Trophoblast cell (in vitro differentiated cells and primary cell): Measurements from ENCODE around the gene RAI2.

Experiments used
- DNase-seq, 2 donors: peaks; one replicate each; pipeline ENCODE4 v3.0.0-alpha.2; 2016
- H2AFZ ChIP-seq: 2 replicates; pipeline ENCODE4 v1.6.1; 2013; ENCODE audit warnings: low read length, moderate library complexity, mild to moderate bottlenecking; ENCODE audit not compliant: insufficient read depth, poor library complexity
- H2AK5ac ChIP-seq: 2 replicates; pipeline ENCODE4 v1.6.1; 2013; ENCODE audit warnings: mild to moderate bottlenecking, low read length
- H2BK120ac ChIP-seq: 2 replicates; pipeline ENCODE4 v1.6.1; 2013; ENCODE audit warnings: low read length, mild to moderate bottlenecking, moderate library complexity; ENCODE audit not compliant: insufficient read depth, poor library complexity
- H2BK12ac ChIP-seq: 2 replicates; pipeline ENCODE4 v1.6.1; 2013; ENCODE audit warnings: mild to moderate bottlenecking, low read length, moderate library complexity
- H2BK5ac ChIP-seq: 2 replicates; pipeline ENCODE4 v1.6.1; 2013; ENCODE audit warnings: low read length, low read depth, moderate library complexity, mild to moderate bottlenecking; ENCODE audit not compliant: poor library complexity
- H3K14ac ChIP-seq: 2 replicates; pipeline ENCODE4 v1.6.1; 2013; ENCODE audit warnings: mild to moderate bottlenecking, low read length
- H3K18ac ChIP-seq: 2 replicates; pipeline ENCODE4 v1.6.1; 2013; ENCODE audit warnings: mild to moderate bottlenecking, low read length
- H3K23ac ChIP-seq: 2 replicates; pipeline ENCODE4 v1.6.1; 2013; ENCODE audit warnings: low read length
- H3K27ac ChIP-seq: 2 replicates; pipeline ENCODE4 v1.5.1; 2013; ENCODE audit warnings: low read depth, mild to moderate bottlenecking, inconsistent platforms, low read length, moderate library complexity
- H3K27me3 ChIP-seq: 2 replicates; pipeline ENCODE4 v1.6.1; 2013; ENCODE audit warnings: inconsistent platforms, mild to moderate bottlenecking, low read length, moderate library complexity; ENCODE audit not compliant: insufficient read depth
- H3K36me3 ChIP-seq, 2 experiments: 1 replicate in 1 of 2; 2 replicates in 1 of 2; pipeline ENCODE4 v1.6.1; 2013; ENCODE audit warnings: low read length in 2 of 2, mild to moderate bottlenecking in 2 of 2, moderate library complexity in 1 of 2; ENCODE audit not compliant: insufficient read depth in 2 of 2, control insufficient read depth in 1 of 2
- H3K4ac ChIP-seq: 2 replicates; pipeline ENCODE4 v1.6.1; 2013; ENCODE audit warnings: low read depth, mild to moderate bottlenecking, low read length, moderate library complexity
- H3K4me1 ChIP-seq, 2 experiments: 1 replicate in 1 of 2; 2 replicates in 1 of 2; pipeline ENCODE4 v1.6.1; 2013; ENCODE audit warnings: low read length in 2 of 2, mild to moderate bottlenecking in 2 of 2, moderate library complexity in 1 of 2; ENCODE audit not compliant: insufficient read depth in 2 of 2, control insufficient read depth in 1 of 2
- H3K4me2 ChIP-seq: 2 replicates; pipeline ENCODE4 v1.6.1; 2013; ENCODE audit warnings: inconsistent platforms, mild to moderate bottlenecking, low read length, moderate library complexity
- H3K4me3 ChIP-seq: 2 replicates; pipeline ENCODE4 v1.5.1; 2013; ENCODE audit warnings: mild to moderate bottlenecking, low read depth, low read length, inconsistent platforms
- H3K79me1 ChIP-seq: one replicate; pipeline ENCODE4 v1.6.1; 2013; ENCODE audit warnings: low read length
- H3K79me2 ChIP-seq: 2 replicates; pipeline ENCODE4 v1.6.1; 2013; ENCODE audit warnings: low read length, mild to moderate bottlenecking; ENCODE audit not compliant: control insufficient read depth, insufficient read depth, poor library complexity
- H3K9ac ChIP-seq: 2 replicates; pipeline ENCODE4 v1.6.1; 2013; ENCODE audit warnings: mild to moderate bottlenecking, low read length
- H3K9me3 ChIP-seq: 2 replicates; pipeline ENCODE4 v1.6.1; 2013; ENCODE audit warnings: low read depth, mild to moderate bottlenecking, control low read depth, inconsistent platforms, low read length; ENCODE audit not compliant: insufficient read depth
- H4K12ac ChIP-seq: 2 replicates; pipeline ENCODE4 v1.6.1; 2013; ENCODE audit warnings: low read depth, mild to moderate bottlenecking, low read length, moderate library complexity
- H4K8ac ChIP-seq: 2 replicates; pipeline ENCODE4 v1.6.1; 2013; ENCODE audit warnings: low read depth, mild to moderate bottlenecking, low read length, moderate library complexity
- H4K91ac ChIP-seq: one replicate; pipeline ENCODE4 v1.6.1; 2013; ENCODE audit warnings: low read depth, mild to moderate bottlenecking, low read length, moderate library complexity
- WGBS: extraction: QIAGEN DNeasy Blood & Tissue Kit; methylation state at CpG from one replicate; pipeline ENCODE4 v1.1.7; 2013; ENCODE audit warnings: missing lambda C conversion rate; ENCODE audit not compliant: insufficient read length, insufficient coverage; ENCODE audit errors: extremely low coverage; 5-methylcytosine and 5-hydroxymethylcytosine counted together

The RAI2 gene

DNA sequence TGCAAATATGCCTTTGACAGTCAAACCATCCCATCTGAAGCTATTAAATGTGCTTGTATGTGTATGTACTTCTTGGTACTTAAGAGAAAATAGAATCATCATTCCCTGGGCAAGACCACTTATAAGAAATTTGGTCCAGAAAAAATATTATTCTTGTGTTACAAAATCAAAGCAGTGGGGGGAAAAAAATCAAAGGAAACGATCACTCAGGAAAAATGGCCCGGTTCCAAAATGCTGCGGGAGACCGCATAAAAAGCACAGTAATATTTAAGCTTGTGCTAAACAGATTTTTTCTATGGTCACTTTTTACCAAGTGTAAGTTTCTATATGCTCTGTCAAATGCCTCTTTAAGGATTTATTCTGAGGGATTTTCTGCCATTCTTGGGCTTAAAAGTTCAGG is 36.1 kb downstream of the RAI2 start:
- H4K8ac ChIP-seq = no peak overlapping the region
- no peak overlapping the region for H3K23ac ChIP-seq
- H4K91ac ChIP-seq = no peak overlapping the region
- H3K9me3 ChIP-seq = no peaks in the 10 kb centered on the region
- H3K9ac ChIP-seq = no peak overlapping the region
- H4K12ac ChIP-seq = no peak overlapping the region
- no CpG with 5 or more reads among the region's 4 CpGs for WGBS
- H3K4me1 ChIP-seq = no peaks in the 10 kb centered on the region
- H2BK12ac ChIP-seq = no peak overlapping the region
- H3K18ac ChIP-seq = no peak overlapping the region
- no peak overlapping the region for H2BK5ac ChIP-seq
- no peaks in the 10 kb centered on the region for H3K79me2 ChIP-seq
- no peak overlapping the region for H3K4me2 ChIP-seq
- no peak overlapping the region for H2AK5ac ChIP-seq
- no peaks in the 10 kb centered on the region for H3K36me3 ChIP-seq
- no peaks in the 10 kb centered on the region for H3K27me3 ChIP-seq
- no peak for DNase-seq
- H3K79me1 ChIP-seq = no peaks in the 10 kb centered on the region
- no peak overlapping the region for H2AFZ ChIP-seq
- no peak overlapping the region for H2BK120ac ChIP-seq
- no peak overlapping the region for H3K4ac ChIP-seq
- no peak overlapping the region for H3K14ac ChIP-seq
- no peak overlapping the region for H3K4me3 ChIP-seq
- no peak overlapping the region for H3K27ac ChIP-seq

DNA sequence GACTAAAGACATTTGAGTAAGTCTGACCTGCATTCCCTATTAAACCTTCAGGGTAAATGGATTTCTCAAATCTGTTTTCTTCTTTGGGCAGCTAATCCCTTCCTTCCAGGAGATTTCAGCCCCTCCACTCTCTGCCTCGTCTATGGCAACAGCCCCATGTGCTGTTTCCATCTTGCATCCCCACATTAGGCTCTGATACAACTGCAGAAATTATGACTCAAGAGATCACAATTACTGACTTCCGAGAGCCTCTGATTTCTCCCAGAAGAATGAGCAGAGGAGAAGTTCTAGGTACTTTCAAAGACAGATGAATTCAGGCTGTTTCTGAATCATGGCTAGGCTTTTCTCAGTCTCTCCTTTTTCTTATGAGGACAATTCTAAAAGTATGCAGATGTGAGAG is 38.7 kb downstream of the RAI2 start:
- no peak overlapping the region for H2AK5ac ChIP-seq
- DNase-seq = no peak
- H3K27me3 ChIP-seq = no peaks in the 10 kb centered on the region
- H3K4me2 ChIP-seq = no peak overlapping the region
- H3K9ac ChIP-seq = no peak overlapping the region
- no peak overlapping the region for H3K4me3 ChIP-seq
- H3K4ac ChIP-seq = no peak overlapping the region
- no peak overlapping the region for H3K27ac ChIP-seq
- H3K18ac ChIP-seq = no peak overlapping the region
- H2BK5ac ChIP-seq = no peak overlapping the region
- H3K36me3 ChIP-seq = no peaks in the 10 kb centered on the region
- H4K91ac ChIP-seq = no peak overlapping the region
- H2AFZ ChIP-seq = no peak overlapping the region
- no peaks in the 10 kb centered on the region for H3K4me1 ChIP-seq
- H3K14ac ChIP-seq = no peak overlapping the region
- H3K23ac ChIP-seq = no peak overlapping the region
- H4K12ac ChIP-seq = no peak overlapping the region
- H4K8ac ChIP-seq = no peak overlapping the region
- no peak overlapping the region for H2BK12ac ChIP-seq
- no CpG with 5 or more reads among the region's 2 CpGs for WGBS
- no peaks in the 10 kb centered on the region for H3K9me3 ChIP-seq
- H2BK120ac ChIP-seq = no peak overlapping the region
- no peaks in the 10 kb centered on the region for H3K79me2 ChIP-seq
- H3K79me1 ChIP-seq = no peaks in the 10 kb centered on the region

DNA sequence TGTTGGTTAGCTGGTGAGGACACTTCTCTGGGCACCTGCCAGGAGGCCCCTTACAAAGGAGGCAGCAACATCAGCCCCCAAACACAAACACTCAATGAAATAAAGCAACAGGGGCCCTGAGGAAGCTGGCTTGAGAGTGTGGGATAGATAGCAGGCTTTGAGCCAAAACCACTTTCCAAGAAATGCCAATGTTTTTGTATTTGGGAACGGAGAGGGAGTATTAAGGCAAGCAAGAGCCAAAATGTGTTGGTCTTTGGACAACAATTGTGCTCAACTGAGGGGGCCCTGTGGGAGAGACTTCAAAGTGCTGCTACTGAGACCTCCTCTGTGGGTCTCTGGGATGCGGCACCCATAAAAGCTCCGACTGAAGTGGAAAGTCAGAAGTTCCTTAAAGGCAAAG is 41.0 kb downstream of the RAI2 start:
- Histone ChIP-seq H2BK120ac (no peak overlapping the region), H3K79me1 (no peaks in the 10 kb centered on the region)
- no CpG with 5 or more reads among the region's 3 CpGs for WGBS

DNA sequence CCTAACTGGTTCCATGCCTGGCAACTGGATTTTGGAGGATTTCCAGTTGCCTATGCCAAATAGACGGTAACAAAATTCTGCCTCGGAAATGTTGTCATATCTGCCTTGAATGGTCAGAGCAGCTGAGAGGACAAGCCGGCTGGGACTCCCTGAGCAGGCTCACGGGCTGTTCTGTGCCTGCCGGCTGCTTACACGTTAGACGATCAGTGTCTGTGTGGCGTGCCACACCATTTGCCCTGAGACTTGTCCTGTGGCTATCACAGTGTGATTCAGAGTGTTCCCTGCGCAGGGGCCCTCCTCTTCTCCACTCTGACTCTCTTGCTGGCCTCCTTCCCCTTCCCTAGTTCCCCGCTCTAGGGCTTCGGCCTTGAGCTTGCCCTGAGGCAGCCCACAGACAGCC is 42.4 kb downstream of the RAI2 start:
- Histone ChIP-seq H3K79me1 (no peaks in the 10 kb centered on the region), H3K4me1 (no peaks in the 10 kb centered on the region), H2AK5ac (no peak overlapping the region), H3K4ac (no peak overlapping the region), H3K14ac (no peak overlapping the region), H3K36me3 (no peaks in the 10 kb centered on the region), H2AFZ (no peak overlapping the region), H3K27me3 (no peaks in the 10 kb centered on the region), H3K23ac (no peak overlapping the region), H2BK12ac (no peak overlapping the region), H3K4me2 (no peak overlapping the region), H2BK120ac (no peak overlapping the region), H4K91ac (no peak overlapping the region), H4K12ac (no peak overlapping the region), H2BK5ac (no peak overlapping the region), H3K79me2 (no peaks in the 10 kb centered on the region), H3K18ac (no peak overlapping the region), H3K27ac (no peak overlapping the region), H3K4me3 (no peak overlapping the region), H3K9me3 (no peaks in the 10 kb centered on the region), H4K8ac (no peak overlapping the region), H3K9ac (no peak overlapping the region)
- no peak for DNase-seq
- no CpG with 5 or more reads among the region's 11 CpGs for WGBS

More for the DNA sequence above, 41.0 kb downstream of the RAI2 start:
- no peak for DNase-seq
- H3K23ac ChIP-seq = no peak overlapping the region
- H3K4me1 ChIP-seq = no peaks in the 10 kb centered on the region
- no peak overlapping the region for H3K9ac ChIP-seq
- H3K4me3 ChIP-seq = no peak overlapping the region
- H3K9me3 ChIP-seq = no peaks in the 10 kb centered on the region
- H4K91ac ChIP-seq = no peak overlapping the region
- no peak overlapping the region for H4K8ac ChIP-seq
- no peaks in the 10 kb centered on the region for H3K27me3 ChIP-seq
- H2BK5ac ChIP-seq = no peak overlapping the region
- H3K27ac ChIP-seq = no peak overlapping the region
- no peaks in the 10 kb centered on the region for H3K79me2 ChIP-seq
- H2AFZ ChIP-seq = no peak overlapping the region
- no peak overlapping the region for H3K4me2 ChIP-seq
- H4K12ac ChIP-seq = no peak overlapping the region
- no peak overlapping the region for H3K14ac ChIP-seq
- H2BK12ac ChIP-seq = no peak overlapping the region
- no peak overlapping the region for H2AK5ac ChIP-seq
- no peaks in the 10 kb centered on the region for H3K36me3 ChIP-seq
- no peak overlapping the region for H3K4ac ChIP-seq
- no peak overlapping the region for H3K18ac ChIP-seq
